GM21825 (cell line): ENCODE results near the gene LRP2.

ENCODE experiments used
- ATAC-seq: cut with Tn5 transposase; IDR thresholded peaks from one replicate; pipeline ENCODE4 v1.9.1; 2021; ENCODE audit warnings: mild to moderate bottlenecking, moderate library complexity; ENCODE audit not compliant: unreplicated experiment

The LRP2 gene

DNA sequence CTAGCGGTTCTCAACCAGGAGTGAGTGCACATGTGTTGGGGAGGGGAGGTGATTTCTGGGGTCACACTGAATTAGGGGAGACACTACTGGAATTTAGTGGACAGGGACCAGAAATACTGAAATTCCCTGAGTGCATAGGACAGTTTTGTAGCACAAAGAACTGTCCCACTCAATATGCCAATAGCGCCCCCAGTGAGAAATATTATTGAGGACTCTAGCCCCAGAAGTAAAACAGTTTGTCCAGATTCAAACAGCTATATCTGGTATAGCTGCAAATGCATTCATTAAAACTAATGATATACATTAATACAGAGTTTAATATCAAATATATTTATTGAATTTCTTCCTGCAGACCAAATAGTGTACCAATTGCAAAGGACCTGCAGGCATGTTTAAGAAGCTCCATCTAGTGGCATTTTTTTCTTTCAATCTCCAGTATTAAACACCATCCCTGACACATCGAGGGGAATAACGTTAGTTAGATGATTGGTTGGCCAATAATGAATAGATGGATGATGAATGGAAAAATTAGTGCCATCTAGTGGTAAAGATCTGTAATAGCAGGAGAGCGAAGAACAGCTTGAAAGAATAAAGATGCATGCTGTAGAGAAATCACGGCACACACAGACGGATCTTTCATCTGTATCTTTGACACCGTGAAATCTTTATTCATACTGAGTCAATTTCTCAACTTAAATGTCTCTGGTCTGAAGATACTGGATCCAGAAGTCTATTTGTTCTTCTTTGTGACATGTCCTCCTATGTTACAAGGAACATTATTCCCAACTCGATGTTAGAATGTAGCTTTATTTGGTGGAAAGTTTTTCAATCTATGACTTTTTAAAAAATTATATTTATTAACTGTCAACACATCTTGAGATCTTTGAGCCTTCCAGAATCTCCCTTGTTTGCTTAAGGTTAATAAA is 230.5 kb downstream of the LRP2 start:
- peak; percentile 76 for ATAC-seq

DNA sequence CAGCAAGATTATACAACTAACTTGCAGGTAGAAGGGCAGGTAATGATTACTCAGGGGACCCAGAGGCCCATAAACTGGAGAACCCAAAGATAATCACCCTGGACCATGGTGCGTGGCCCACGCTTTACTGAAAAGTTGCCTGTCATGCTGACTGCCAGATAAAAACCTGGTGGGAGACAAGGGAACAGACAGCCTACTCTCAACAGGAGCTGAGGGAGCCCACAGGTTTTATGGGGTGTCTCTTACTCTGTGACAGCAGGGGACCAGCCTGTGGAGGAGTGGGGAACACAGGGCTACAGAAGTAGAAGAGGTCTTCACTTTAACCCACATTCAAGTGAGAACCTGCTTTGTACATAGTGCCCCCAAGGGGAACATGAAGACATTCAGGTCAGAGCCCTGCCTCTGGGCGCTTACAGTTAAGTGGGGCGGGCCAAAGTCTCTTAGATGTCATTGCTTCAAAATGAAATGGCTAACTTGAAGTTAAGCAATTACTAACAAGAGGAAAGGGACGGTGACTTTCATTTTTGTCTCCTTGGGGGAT is 232.6 kb downstream of the LRP2 start:
- no peak for ATAC-seq

DNA sequence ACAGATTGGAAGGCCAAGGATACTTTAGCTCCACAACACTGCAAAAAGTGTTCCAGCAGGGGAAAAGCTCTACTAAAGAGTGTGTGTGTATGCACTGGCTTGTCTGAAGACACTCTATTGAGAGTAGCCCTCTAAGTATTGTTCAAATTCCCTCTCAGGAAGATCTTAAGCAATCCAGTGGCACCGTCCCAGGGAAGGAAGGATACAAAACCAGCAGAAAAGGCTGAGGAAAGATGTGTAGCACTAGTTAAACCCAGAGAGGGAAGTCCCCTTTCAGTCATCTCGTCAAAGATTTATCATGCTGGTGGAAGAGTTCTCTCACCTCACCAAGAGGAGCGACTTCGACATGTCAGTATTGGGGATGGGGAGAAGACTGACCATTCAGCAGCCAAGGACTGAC is 242.5 kb downstream of the LRP2 start:
- no peak for ATAC-seq

DNA sequence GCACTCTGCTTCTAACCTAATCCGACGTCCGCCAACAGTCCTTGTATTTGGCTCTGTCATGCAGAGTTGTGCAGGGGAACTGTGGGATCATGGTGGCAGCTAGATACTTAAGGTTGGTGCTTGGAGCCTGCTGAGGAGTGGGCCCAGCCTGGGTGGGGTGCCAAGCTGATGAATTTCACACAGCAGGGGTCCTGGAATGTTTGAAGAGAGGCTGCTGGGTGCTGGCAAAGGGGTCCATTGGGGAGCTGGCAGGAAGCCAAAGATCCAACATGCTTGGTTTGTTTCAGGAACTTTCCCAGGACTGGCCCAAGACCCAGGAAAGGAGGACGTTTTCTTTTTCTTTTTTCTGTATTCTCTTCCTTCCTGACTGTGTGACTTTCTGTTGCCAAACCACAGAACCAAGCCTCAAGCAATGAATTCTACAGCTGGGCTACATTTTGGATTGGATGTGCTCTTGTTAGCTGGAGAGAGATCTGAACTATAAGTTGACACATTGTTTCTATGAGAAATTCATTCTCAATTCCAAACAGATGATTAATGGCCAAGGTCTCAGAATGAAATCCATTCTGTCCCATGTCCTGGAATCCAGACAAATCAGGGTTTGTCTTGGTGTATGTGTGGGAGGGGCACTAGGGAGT is 243.1 kb downstream of the LRP2 start:
- no peak for ATAC-seq

DNA sequence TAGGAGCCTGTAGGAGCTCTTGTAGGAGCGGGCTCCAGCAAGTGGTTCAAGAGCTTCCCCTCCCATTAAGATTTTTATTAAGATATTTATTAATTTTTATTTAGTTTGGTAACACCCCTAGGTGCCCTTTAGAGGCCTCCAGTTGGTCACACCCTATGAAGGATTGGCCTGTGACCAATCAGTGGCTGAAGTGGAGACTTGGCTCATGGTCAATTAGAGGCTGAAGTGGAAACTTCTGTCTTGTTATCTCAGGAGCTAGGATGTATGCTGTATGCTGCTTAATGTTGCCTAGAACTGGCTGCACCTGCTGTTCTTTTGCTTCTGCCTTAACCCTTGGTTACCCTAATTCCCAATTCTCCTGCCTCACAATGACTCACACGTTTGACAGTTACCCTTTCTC is 244.3 kb downstream of the LRP2 start:
- no peak for ATAC-seq

DNA sequence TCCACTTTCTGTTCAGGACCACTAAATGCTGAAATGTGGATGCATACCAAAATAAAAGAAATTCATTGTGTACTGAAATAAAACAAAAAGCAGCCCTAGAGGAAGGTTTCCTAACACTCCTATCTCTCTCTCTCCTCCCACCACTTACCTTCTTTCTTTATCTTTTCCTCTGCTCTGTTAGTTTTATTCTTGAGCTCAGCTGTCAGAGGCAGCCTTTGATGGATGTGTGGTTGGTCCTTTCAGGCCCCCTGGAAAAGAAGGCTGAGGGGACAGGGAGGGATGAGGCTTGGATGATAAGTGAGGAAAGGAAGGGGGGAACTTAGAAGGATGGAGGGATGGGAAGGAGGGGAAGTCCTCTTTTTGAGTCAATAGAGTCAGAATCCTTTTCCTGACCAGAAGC is 245.3 kb downstream of the LRP2 start:
- ATAC-seq, result no peak

DNA sequence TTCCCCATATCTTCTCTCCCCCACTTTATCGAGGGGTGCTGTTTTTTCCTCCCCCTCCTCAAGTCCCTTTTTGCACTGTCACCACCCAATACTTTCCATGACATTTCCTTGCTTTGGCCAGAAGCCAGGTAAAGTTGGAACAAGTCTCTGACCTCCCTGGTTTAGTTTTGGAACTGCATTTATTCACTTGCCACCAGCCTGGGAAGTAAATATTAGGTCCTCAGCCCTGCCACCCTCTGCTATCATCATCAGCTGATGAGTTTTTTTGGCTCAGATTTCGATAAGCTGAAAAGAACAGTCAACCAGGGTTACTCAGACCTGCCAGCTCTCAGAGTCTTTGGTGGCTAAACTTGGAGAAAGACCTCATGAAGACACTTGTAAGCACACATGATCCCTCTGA is 246.0 kb downstream of the LRP2 start:
- no peak for ATAC-seq

DNA sequence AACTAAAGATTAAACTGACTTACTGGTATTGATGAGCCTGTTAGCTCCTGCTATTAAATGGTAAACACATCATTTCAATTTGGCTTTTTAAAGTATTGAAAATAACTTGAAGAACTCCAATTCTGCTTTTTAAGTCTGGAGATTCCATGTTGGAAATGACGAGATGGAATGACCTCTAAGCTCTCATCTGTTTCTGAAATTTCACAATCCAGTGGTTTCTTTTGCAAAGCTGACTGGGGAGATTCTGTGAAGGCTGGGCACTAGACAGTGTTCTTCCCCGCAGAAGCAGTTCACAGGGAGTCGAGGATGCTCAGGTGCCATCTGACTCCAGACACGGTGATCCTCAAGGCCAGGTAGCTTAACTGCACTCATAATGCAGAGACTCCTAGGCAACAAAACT is 248.3 kb downstream of the LRP2 start:
- ATAC-seq, result no peak

DNA sequence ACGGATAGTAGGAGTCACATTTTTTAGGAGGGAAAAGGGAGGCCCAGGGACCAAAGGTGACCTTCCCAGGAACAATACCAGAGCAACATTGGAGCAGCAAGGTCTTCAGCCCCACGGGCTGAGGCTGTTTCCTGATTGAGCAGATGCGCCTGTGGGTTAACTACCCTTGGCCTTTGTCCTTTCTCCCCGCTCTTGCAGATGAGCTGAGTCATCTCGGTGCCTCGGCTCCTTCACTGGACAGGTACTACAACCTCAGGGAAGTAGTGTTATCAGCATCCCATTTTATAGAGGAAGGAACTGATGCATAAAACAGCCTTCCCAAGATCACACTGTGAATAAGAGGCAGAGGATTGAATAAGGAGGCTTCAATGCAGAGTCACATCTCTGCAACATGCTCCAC is 249.5 kb downstream of the LRP2 start:
- no peak for ATAC-seq

DNA sequence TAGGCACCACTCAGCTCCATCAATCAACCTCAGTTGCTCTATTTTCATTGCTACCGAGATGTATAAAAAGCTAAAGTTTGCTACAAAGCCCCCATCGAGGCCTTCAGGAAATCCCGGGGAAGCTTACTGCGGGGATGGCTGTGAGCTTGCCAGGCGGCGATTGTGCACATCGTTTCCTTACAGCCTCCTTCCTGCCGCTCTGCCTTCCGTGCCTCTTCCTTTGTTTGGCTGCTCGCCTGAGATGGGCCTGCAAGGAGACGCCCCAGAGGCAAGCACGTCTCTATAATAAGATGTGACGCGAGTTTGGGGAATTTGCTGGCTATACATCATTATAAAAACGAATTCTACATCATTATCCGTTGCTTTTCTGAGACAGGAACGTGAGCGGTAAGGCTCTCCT is 251.4 kb downstream of the LRP2 start:
- ATAC-seq, result no peak

DNA sequence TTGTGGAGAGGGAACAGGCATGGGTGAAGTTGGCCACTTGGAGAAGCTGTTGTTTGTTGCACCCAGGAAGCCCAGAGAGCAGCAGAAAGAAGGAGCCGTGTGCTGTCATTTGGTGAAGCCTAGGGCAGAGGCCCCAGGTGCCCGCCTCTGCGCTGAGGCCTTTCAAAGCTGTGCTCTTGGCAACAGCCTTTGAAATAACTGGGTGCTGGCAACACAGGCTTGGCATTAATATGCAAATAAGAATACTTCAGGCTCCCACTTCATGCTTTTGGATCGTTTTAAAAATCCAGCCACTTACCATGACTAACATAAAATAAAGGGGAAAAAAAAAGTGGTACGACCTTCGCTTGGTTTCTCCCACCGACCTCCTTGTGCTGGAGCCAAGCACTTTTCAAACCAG is 251.9 kb downstream of the LRP2 start:
- ATAC-seq, result no peak

DNA sequence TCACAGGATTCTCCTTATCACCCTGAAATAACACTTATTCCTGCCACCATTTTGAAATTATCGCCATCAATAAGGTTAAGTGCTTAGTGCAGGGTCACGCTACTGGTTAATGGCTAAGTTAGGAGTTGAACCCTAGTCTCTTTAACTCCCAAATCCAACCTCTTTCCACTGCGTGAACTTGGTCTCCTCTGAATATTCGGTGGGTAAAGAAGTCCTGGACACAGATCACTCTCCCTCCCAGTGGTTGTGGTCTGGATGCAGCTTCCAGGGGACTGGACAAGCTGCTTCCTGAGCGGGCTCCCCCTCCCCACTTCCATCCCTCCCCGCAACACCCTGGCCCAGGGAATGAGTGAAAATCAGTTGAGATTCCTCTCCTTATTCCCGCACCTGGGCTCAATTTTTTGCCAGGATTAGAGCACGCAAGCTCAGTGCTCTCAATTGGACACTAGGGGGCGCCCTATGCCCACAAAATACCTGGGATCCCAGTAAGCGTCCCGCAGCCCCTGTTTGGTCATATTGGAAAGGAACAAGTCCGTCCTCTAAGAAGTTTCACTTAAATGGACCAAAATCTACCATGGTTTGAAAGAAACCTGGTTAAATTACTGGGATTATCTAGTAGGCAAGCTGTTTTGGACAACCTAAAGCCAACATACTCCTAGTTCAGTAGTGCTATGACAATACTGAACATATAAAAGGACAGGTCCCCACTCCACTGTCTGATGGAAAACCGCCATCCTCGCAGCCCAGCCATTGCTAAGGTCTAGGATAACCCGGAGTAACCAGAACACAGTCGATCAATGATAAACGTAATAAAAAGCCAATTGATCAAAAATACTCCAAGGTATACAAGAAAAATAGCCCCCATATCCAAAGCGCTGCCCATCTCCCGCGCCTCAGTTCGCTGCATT is 252.6 kb downstream of the LRP2 start:
- ATAC-seq, result peak; percentile 65

DNA sequence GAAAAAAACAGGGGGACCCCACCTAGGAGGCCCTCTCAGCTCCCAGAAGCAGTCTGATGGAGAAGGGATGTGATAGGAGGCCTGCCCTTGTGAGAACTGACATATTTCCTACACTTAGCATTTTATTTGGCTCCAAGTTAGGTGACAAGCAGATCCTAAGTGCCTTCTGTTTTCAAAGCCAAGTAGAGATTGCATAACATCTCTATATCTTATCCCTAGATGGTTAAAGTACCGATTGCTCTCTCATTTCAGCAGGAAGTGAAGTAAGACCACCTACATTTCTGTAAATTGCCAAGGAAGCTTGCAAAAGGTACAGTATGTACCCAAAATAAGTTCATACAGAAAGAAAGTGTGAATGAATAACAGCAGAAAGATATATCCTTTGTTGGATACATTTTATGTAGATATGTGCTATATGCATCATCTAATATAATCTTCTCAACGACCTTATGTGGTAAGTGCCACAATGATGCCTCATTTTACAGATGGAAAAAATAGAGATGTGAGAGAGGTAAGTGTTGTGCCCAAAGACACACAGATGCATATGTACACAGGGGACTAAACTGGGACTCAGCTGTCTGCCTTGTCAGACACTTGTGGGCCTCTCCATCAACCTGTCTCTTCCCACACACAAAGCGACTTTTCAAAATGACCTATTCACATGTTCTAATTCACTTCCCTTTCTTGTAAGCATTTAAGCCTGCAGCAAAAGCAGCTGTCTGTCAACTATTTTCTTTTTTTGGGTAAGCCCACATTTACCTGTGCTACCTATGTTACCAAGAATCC is 254.0 kb downstream of the LRP2 start:
- ATAC-seq, result no peak

DNA sequence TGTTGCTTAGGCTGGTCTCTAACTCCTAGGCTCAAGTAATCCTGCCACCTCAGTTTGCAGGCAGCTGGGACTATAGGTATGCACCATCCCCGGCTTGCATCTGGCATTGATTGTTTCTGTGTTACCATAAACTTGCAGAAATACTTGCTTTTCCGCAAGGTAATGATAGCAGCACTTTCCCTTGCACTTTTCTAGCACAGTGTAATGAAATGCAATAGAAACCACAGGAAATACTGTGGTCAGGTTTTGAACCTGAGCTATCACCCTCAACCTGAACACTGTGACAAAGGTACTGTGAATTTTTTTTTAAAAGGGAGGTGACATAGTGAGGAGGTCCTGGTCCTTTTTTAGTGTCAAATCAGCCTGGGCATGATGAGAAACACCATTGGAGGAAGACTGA is 254.7 kb downstream of the LRP2 start:
- no peak for ATAC-seq

DNA sequence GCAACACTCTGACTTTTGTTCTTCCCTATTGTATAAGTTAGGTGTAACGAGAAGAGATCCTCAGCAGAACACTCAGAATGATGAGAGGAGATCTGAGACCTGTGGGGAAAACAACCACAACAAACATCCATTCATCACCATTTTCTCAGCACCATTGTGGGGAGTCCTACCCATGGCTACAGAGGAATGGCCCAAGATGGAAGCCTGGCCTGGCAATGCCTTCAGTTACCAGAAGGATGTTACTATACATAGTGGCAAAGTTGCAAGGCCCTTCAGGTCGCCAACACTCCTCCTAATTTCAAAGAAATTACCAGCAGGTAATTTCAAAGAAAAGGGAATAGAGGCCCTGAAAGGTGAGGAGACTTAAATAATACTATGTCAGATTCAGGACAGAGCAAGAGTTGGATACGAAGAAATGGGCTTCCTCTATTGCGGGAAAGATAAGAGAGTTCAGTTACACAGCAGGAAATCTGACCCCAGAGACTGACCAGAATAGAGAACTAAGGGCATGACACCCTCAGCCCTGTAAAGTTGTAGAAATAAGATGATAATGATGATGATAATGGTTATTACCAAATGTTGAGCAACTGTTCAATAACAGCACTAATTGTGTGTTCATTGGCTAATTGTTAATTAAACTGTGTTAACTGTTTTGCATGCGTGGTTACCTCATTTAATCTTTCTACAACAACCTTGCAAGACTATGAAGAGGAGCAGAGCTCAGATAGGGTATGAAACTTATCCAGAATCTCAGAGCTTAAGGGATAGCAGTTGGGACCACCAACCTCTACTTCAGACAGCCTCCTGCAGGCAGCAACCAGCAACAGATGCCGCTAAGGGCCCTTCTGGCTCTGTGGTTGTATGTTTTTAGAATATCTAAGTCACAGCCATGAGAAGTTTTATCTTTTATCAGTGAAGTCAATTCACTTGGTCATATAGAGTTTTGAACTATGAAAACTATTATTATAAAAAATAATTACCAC is 255.5 kb downstream of the LRP2 start:
- ATAC-seq, result no peak

DNA sequence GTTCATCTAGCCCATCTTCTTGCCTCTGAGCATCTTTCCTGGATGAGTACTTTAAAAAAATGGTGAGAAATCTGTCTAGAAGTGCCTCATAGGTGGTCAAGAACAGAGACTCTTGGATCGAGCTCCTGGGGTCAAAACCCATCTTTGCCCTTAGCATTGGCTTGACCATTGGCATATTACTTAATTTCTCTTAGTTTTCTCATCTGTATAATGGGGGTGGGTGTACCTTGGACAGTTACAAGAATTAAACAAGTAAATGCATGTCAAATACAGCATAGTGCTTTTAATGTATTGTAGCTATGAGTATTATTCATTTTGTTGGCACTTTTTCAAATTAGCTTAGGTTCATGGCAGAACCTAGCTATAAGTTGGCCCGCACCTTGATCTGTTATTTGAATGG is 256.2 kb downstream of the LRP2 start:
- ATAC-seq, result no peak

DNA sequence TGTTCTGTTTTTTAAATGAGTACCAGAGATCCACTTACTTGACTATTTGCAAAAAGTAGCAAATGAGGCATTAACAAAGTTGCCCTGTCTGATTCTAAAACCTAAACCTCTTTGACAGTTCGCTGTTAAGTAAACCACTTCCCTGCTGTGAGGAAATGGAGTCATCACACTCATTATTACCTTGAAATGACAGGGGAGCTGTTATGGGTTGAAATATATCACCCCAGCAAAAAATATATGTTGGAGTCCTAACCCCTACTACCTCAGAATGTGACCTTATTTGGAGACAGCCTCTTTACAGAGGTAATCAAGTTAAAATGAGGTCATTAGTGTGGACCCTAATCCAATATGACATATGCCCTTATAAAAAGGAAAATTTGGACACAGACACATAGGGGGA is 256.9 kb downstream of the LRP2 start:
- no peak for ATAC-seq

DNA sequence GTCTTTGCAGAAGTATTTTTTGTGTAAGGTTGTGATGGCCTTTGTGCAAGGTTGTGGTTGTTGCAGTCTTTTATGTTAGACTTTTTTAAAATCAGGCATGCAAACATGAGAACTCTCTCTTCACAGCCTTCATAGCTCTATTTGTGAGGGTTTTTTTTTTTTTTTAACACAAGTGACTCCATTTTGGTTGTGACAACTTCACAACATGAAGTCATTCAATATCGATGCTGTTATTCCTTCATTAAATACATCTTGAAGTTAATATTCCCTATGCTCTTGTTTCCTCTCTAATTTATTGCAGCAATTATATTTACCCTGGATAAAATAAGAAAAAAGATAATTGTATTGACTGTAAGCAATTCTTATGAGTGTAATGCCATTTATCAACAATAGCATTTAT is 257.5 kb downstream of the LRP2 start:
- no peak for ATAC-seq

DNA sequence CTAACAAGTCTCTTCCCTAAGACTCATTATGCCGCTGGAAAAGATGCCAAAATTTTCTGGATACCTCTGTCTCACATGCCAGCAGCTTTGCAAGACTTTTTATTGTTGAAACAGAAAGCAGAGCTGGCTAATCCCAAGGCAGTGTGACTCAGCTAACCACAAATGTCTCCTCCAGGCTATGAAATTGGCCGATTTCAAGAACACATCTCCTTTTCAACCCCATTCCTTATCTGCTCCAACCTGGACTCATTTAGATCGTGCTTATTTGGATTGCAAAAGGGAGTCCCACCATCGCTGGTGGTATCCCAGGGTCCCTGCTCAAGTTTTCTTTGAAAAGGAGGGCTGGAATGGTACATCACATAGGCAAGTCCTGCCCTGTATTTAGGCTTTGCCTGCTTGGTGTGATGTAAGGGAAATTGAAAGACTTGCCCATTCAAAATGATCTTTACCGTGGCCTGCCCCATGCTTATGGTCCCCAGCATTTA is 266.7 kb downstream of the LRP2 start:
- ATAC-seq, result no peak
